Measurements from ENCODE around the gene IQGAP2. TPM values are rescaled to one million over a fixed set of nuclear protein-coding genes. Genes with fewer than 3 reads are reported as not detected.

Gene IQGAP2
- polyA plus RNA-seq, 2 donors = 1.4 to 2.0 TPM

- Histone ChIP-seq H3K27ac (ENCODE audit: low read depth in 2 of 2, low read length in 1 of 2) (no peak overlapping the region), H3K9me3 (ENCODE audit: control insufficient read depth in 2 of 2, insufficient read depth in 1 of 2, low read depth in 1 of 2, low read length in 1 of 2) (no peaks in the 10 kb centered on the region), H3K36me3 (ENCODE audit: control insufficient read depth in 2 of 2, insufficient read depth in 2 of 2, low read length in 1 of 2) (no peaks in the 10 kb centered on the region), H3K4me3 (ENCODE audit: low read depth in 1 of 2, low read length in 2 of 2) (no peak overlapping the region), H3K4me1 (ENCODE audit: control insufficient read depth in 2 of 2, insufficient read depth in 2 of 2, low read length in 1 of 2) (peaks cover 3% of the 10 kb centered on the region in 2 donors), H3K27me3 (ENCODE audit: control insufficient read depth in 1 of 2, insufficient read depth in 2 of 2, low read length in 2 of 2) (no peaks in the 10 kb centered on the region)
- 92 to 96% methylated on average over 1 of the region's 1 CpG for WGBS, 2 donors
Measured at GRCh38 chr5:76406673-76407072, 3.6 kb downstream of the IQGAP2 start.

GRCh38 chr5:76408104-76408654, 5.1 kb downstream of the IQGAP2 start:
- Histone ChIP-seq H3K27me3 (ENCODE audit: control insufficient read depth in 1 of 2, insufficient read depth in 2 of 2, low read length in 2 of 2) (no peaks in the 10 kb centered on the region), H3K9me3 (ENCODE audit: control insufficient read depth in 2 of 2, insufficient read depth in 1 of 2, low read depth in 1 of 2, low read length in 1 of 2) (no peaks in the 10 kb centered on the region), H3K36me3 (ENCODE audit: control insufficient read depth in 2 of 2, insufficient read depth in 2 of 2, low read length in 1 of 2) (no peaks in the 10 kb centered on the region), H3K4me3 (ENCODE audit: low read depth in 1 of 2, low read length in 2 of 2) (no peak overlapping the region), H3K27ac (ENCODE audit: low read depth in 2 of 2, low read length in 1 of 2) (no peak overlapping the region), H3K4me1 (ENCODE audit: control insufficient read depth in 2 of 2, insufficient read depth in 2 of 2, low read length in 1 of 2) (peaks cover 2 to 3% of the 10 kb centered on the region in 2 donors)
- 90 to 93% methylated on average over 7 of the region's 7 CpGs for WGBS, 2 donors

GRCh38 chr5:76412511-76412910, 9.4 kb downstream of the IQGAP2 start:
- H3K9me3 ChIP-seq (ENCODE audit: control insufficient read depth in 2 of 2, insufficient read depth in 1 of 2, low read depth in 1 of 2, low read length in 1 of 2) = no peaks in the 10 kb centered on the region
- H3K27ac ChIP-seq (ENCODE audit: low read depth in 2 of 2, low read length in 1 of 2) = no peak overlapping the region
- H3K27me3 ChIP-seq (ENCODE audit: control insufficient read depth in 1 of 2, insufficient read depth in 2 of 2, low read length in 2 of 2) = no peaks in the 10 kb centered on the region
- H3K36me3 ChIP-seq (ENCODE audit: control insufficient read depth in 2 of 2, insufficient read depth in 2 of 2, low read length in 1 of 2) = no peaks in the 10 kb centered on the region
- H3K4me3 ChIP-seq (ENCODE audit: low read depth in 1 of 2, low read length in 2 of 2) = no peak overlapping the region
- no peaks in the 10 kb centered on the region for H3K4me1 ChIP-seq (ENCODE audit: control insufficient read depth in 2 of 2, insufficient read depth in 2 of 2, low read length in 1 of 2)

- Histone ChIP-seq H3K27ac (ENCODE audit: low read depth in 2 of 2, low read length in 1 of 2) (no peak overlapping the region), H3K36me3 (ENCODE audit: control insufficient read depth in 2 of 2, insufficient read depth in 2 of 2, low read length in 1 of 2) (no peaks in the 10 kb centered on the region), H3K4me1 (ENCODE audit: control insufficient read depth in 2 of 2, insufficient read depth in 2 of 2, low read length in 1 of 2) (no peaks in the 10 kb centered on the region), H3K4me3 (ENCODE audit: low read depth in 1 of 2, low read length in 2 of 2) (no peak overlapping the region), H3K27me3 (ENCODE audit: control insufficient read depth in 1 of 2, insufficient read depth in 2 of 2, low read length in 2 of 2) (no peaks in the 10 kb centered on the region), H3K9me3 (ENCODE audit: control insufficient read depth in 2 of 2, insufficient read depth in 1 of 2, low read depth in 1 of 2, low read length in 1 of 2) (no peaks in the 10 kb centered on the region)
- WGBS, 2 donors = 92% methylated on average over 5 of the region's 5 CpGs
Measured at GRCh38 chr5:76413746-76414145, 10.7 kb downstream of the IQGAP2 start.

GRCh38 chr5:76414788-76415187, 11.7 kb downstream of the IQGAP2 start:
- Histone ChIP-seq H3K27me3 (ENCODE audit: control insufficient read depth in 1 of 2, insufficient read depth in 2 of 2, low read length in 2 of 2) (no peaks in the 10 kb centered on the region), H3K4me3 (ENCODE audit: low read depth in 1 of 2, low read length in 2 of 2) (no peak overlapping the region), H3K36me3 (ENCODE audit: control insufficient read depth in 2 of 2, insufficient read depth in 2 of 2, low read length in 1 of 2) (no peaks in the 10 kb centered on the region), H3K27ac (ENCODE audit: low read depth in 2 of 2, low read length in 1 of 2) (no peak overlapping the region), H3K4me1 (ENCODE audit: control insufficient read depth in 2 of 2, insufficient read depth in 2 of 2, low read length in 1 of 2) (no peaks in the 10 kb centered on the region), H3K9me3 (ENCODE audit: control insufficient read depth in 2 of 2, insufficient read depth in 1 of 2, low read depth in 1 of 2, low read length in 1 of 2) (no peaks in the 10 kb centered on the region)
- 64 to 78% methylated on average over 3 of the region's 3 CpGs for WGBS, 2 donors

- 86 to 92% methylated on average over 2 of the region's 2 CpGs for WGBS, 2 donors
- no peak overlapping the region for H3K4me3 ChIP-seq (ENCODE audit: low read depth in 1 of 2, low read length in 2 of 2)
Measured at GRCh38 chr5:76415855-76416254, 12.8 kb downstream of the IQGAP2 start.

GRCh38 chr5:76419597-76420298, 16.7 kb downstream of the IQGAP2 start:
- H3K4me3 ChIP-seq (ENCODE audit: low read depth in 1 of 2, low read length in 2 of 2) = no peak overlapping the region
- no peaks in the 10 kb centered on the region for H3K36me3 ChIP-seq (ENCODE audit: control insufficient read depth in 2 of 2, insufficient read depth in 2 of 2, low read length in 1 of 2)
- no peaks in the 10 kb centered on the region for H3K9me3 ChIP-seq (ENCODE audit: control insufficient read depth in 2 of 2, insufficient read depth in 1 of 2, low read depth in 1 of 2, low read length in 1 of 2)
- 97 to 100% methylated on average over 1 of the region's 1 CpG for WGBS, 2 donors
- no peaks in the 10 kb centered on the region for H3K27me3 ChIP-seq (ENCODE audit: control insufficient read depth in 1 of 2, insufficient read depth in 2 of 2, low read length in 2 of 2)
- no peak overlapping the region for H3K27ac ChIP-seq (ENCODE audit: low read depth in 2 of 2, low read length in 1 of 2)
- H3K4me1 ChIP-seq (ENCODE audit: control insufficient read depth in 2 of 2, insufficient read depth in 2 of 2, low read length in 1 of 2) = no peaks in the 10 kb centered on the region

More at GRCh38 chr5:76415855-76416254, 12.8 kb downstream of the IQGAP2 start:
- Histone ChIP-seq H3K4me1 (ENCODE audit: control insufficient read depth in 2 of 2, insufficient read depth in 2 of 2, low read length in 1 of 2) (no peaks in the 10 kb centered on the region), H3K27ac (ENCODE audit: low read depth in 2 of 2, low read length in 1 of 2) (no peak overlapping the region), H3K36me3 (ENCODE audit: control insufficient read depth in 2 of 2, insufficient read depth in 2 of 2, low read length in 1 of 2) (no peaks in the 10 kb centered on the region), H3K9me3 (ENCODE audit: control insufficient read depth in 2 of 2, insufficient read depth in 1 of 2, low read depth in 1 of 2, low read length in 1 of 2) (no peaks in the 10 kb centered on the region), H3K27me3 (ENCODE audit: control insufficient read depth in 1 of 2, insufficient read depth in 2 of 2, low read length in 2 of 2) (no peaks in the 10 kb centered on the region)

- no peaks in the 10 kb centered on the region for H3K36me3 ChIP-seq (ENCODE audit: control insufficient read depth in 2 of 2, insufficient read depth in 2 of 2, low read length in 1 of 2)
- H3K4me3 ChIP-seq (ENCODE audit: low read depth in 1 of 2, low read length in 2 of 2) = no peak overlapping the region
- no peak overlapping the region for H3K27ac ChIP-seq (ENCODE audit: low read depth in 2 of 2, low read length in 1 of 2)
- H3K4me1 ChIP-seq (ENCODE audit: control insufficient read depth in 2 of 2, insufficient read depth in 2 of 2, low read length in 1 of 2) = no peaks in the 10 kb centered on the region
- no peaks in the 10 kb centered on the region for H3K27me3 ChIP-seq (ENCODE audit: control insufficient read depth in 1 of 2, insufficient read depth in 2 of 2, low read length in 2 of 2)
- no peaks in the 10 kb centered on the region for H3K9me3 ChIP-seq (ENCODE audit: control insufficient read depth in 2 of 2, insufficient read depth in 1 of 2, low read depth in 1 of 2, low read length in 1 of 2)
- WGBS, 2 donors = 51 to 53% methylated on average over 4 of the region's 4 CpGs
Measured at GRCh38 chr5:76422227-76422626, 19.1 kb downstream of the IQGAP2 start.

GRCh38 chr5:76422742-76423141, 19.7 kb downstream of the IQGAP2 start:
- Histone ChIP-seq H3K27me3 (ENCODE audit: control insufficient read depth in 1 of 2, insufficient read depth in 2 of 2, low read length in 2 of 2) (no peaks in the 10 kb centered on the region), H3K4me1 (ENCODE audit: control insufficient read depth in 2 of 2, insufficient read depth in 2 of 2, low read length in 1 of 2) (no peaks in the 10 kb centered on the region), H3K27ac (ENCODE audit: low read depth in 2 of 2, low read length in 1 of 2) (no peak overlapping the region), H3K9me3 (ENCODE audit: control insufficient read depth in 2 of 2, insufficient read depth in 1 of 2, low read depth in 1 of 2, low read length in 1 of 2) (no peaks in the 10 kb centered on the region), H3K36me3 (ENCODE audit: control insufficient read depth in 2 of 2, insufficient read depth in 2 of 2, low read length in 1 of 2) (no peaks in the 10 kb centered on the region), H3K4me3 (ENCODE audit: low read depth in 1 of 2, low read length in 2 of 2) (no peak overlapping the region)
- WGBS, 2 donors = 81 to 83% methylated on average over 3 of the region's 3 CpGs

GRCh38 chr5:76425146-76425545, 22.1 kb downstream of the IQGAP2 start:
- WGBS, 2 donors = 68 to 69% methylated on average over 4 of the region's 4 CpGs
- H3K36me3 ChIP-seq (ENCODE audit: control insufficient read depth in 2 of 2, insufficient read depth in 2 of 2, low read length in 1 of 2) = no peaks in the 10 kb centered on the region
- H3K4me1 ChIP-seq (ENCODE audit: control insufficient read depth in 2 of 2, insufficient read depth in 2 of 2, low read length in 1 of 2) = no peaks in the 10 kb centered on the region
- no peaks in the 10 kb centered on the region for H3K9me3 ChIP-seq (ENCODE audit: control insufficient read depth in 2 of 2, insufficient read depth in 1 of 2, low read depth in 1 of 2, low read length in 1 of 2)
- H3K27me3 ChIP-seq (ENCODE audit: control insufficient read depth in 1 of 2, insufficient read depth in 2 of 2, low read length in 2 of 2) = no peaks in the 10 kb centered on the region
- H3K4me3 ChIP-seq (ENCODE audit: low read depth in 1 of 2, low read length in 2 of 2) = no peak overlapping the region
- H3K27ac ChIP-seq (ENCODE audit: low read depth in 2 of 2, low read length in 1 of 2) = no peak overlapping the region

All from esophagus (tissue), 2 donors.